ENCODE measurements around the gene SC5D.

Gene SC5D

GRCh38 chr11:121328967-121329679 is 36.6 kb downstream of the SC5D start:
- H3K36me3 ChIP-seq (ENCODE audit: insufficient read depth, low read length): no peaks in the 10 kb centered on the region
- no peaks in the 10 kb centered on the region for H3K79me2 ChIP-seq (ENCODE audit: control insufficient read depth, insufficient read depth, low read length, unreplicated experiment)
- no peak overlapping the region for H3K27ac ChIP-seq (ENCODE audit: low read depth, low read length)
- peaks cover 75% of the 10 kb centered on the region for H3K27me3 ChIP-seq (ENCODE audit: insufficient read depth, low read length)
- H3K4me3 ChIP-seq (ENCODE audit: low read depth, low read length): no peak overlapping the region
- H3K4me1 ChIP-seq (ENCODE audit: control insufficient read depth, insufficient read depth, low read length, unreplicated experiment): no peaks in the 10 kb centered on the region
- H2AFZ ChIP-seq (ENCODE audit: low read length, unreplicated experiment): no peak overlapping the region

GRCh38 chr11:121329781-121330395 is 37.3 kb downstream of the SC5D start:
- Histone ChIP-seq H3K79me2 (ENCODE audit: control insufficient read depth, insufficient read depth, low read length, unreplicated experiment) (no peaks in the 10 kb centered on the region), H3K4me3 (ENCODE audit: low read depth, low read length) (no peak overlapping the region), H2AFZ (ENCODE audit: low read length, unreplicated experiment) (no peak overlapping the region), H3K27me3 (ENCODE audit: insufficient read depth, low read length) (peaks cover 76% of the 10 kb centered on the region), H3K27ac (ENCODE audit: low read depth, low read length) (no peak overlapping the region), H3K4me1 (ENCODE audit: control insufficient read depth, insufficient read depth, low read length, unreplicated experiment) (no peaks in the 10 kb centered on the region), H3K36me3 (ENCODE audit: insufficient read depth, low read length) (no peaks in the 10 kb centered on the region)

GRCh38 chr11:121330614-121331435 is 38.3 kb downstream of the SC5D start:
- H3K36me3 ChIP-seq (ENCODE audit: insufficient read depth, low read length): no peaks in the 10 kb centered on the region
- no peaks in the 10 kb centered on the region for H3K4me1 ChIP-seq (ENCODE audit: control insufficient read depth, insufficient read depth, low read length, unreplicated experiment)
- no peak overlapping the region for H2AFZ ChIP-seq (ENCODE audit: low read length, unreplicated experiment)
- no peak overlapping the region for H3K27ac ChIP-seq (ENCODE audit: low read depth, low read length)
- no peaks in the 10 kb centered on the region for H3K79me2 ChIP-seq (ENCODE audit: control insufficient read depth, insufficient read depth, low read length, unreplicated experiment)
- H3K27me3 ChIP-seq (ENCODE audit: insufficient read depth, low read length): peaks cover 73% of the 10 kb centered on the region
- H3K4me3 ChIP-seq (ENCODE audit: low read depth, low read length): no peak overlapping the region

- Histone ChIP-seq H3K27ac (ENCODE audit: low read depth, low read length) (no peak overlapping the region), H2AFZ (ENCODE audit: low read length, unreplicated experiment) (no peak overlapping the region)
These were observed 42.6 kb downstream of the SC5D start for GRCh38 chr11:121334973-121335710.

GRCh38 chr11:121336279-121336937 is 43.8 kb downstream of the SC5D start:
- no peaks in the 10 kb centered on the region for H3K36me3 ChIP-seq (ENCODE audit: insufficient read depth, low read length)
- no peak overlapping the region for H3K27ac ChIP-seq (ENCODE audit: low read depth, low read length)
- H3K79me2 ChIP-seq (ENCODE audit: control insufficient read depth, insufficient read depth, low read length, unreplicated experiment): no peaks in the 10 kb centered on the region
- no peaks in the 10 kb centered on the region for H3K4me1 ChIP-seq (ENCODE audit: control insufficient read depth, insufficient read depth, low read length, unreplicated experiment)
- H3K27me3 ChIP-seq (ENCODE audit: insufficient read depth, low read length): peaks cover 84% of the 10 kb centered on the region
- H2AFZ ChIP-seq (ENCODE audit: low read length, unreplicated experiment): no peak overlapping the region
- no peak overlapping the region for H3K4me3 ChIP-seq (ENCODE audit: low read depth, low read length)

More at GRCh38 chr11:121334973-121335710, 42.6 kb downstream of the SC5D start:
- Histone ChIP-seq H3K4me3 (ENCODE audit: low read depth, low read length) (no peak overlapping the region), H3K79me2 (ENCODE audit: control insufficient read depth, insufficient read depth, low read length, unreplicated experiment) (no peaks in the 10 kb centered on the region), H3K36me3 (ENCODE audit: insufficient read depth, low read length) (no peaks in the 10 kb centered on the region), H3K4me1 (ENCODE audit: control insufficient read depth, insufficient read depth, low read length, unreplicated experiment) (no peaks in the 10 kb centered on the region), H3K27me3 (ENCODE audit: insufficient read depth, low read length) (peaks cover 87% of the 10 kb centered on the region)

GRCh38 chr11:121337078-121337477 is 44.5 kb downstream of the SC5D start:
- Histone ChIP-seq H3K27me3 (ENCODE audit: insufficient read depth, low read length) (peaks cover 79% of the 10 kb centered on the region), H2AFZ (ENCODE audit: low read length, unreplicated experiment) (no peak overlapping the region), H3K4me1 (ENCODE audit: control insufficient read depth, insufficient read depth, low read length, unreplicated experiment) (no peaks in the 10 kb centered on the region), H3K4me3 (ENCODE audit: low read depth, low read length) (no peak overlapping the region), H3K79me2 (ENCODE audit: control insufficient read depth, insufficient read depth, low read length, unreplicated experiment) (no peaks in the 10 kb centered on the region), H3K36me3 (ENCODE audit: insufficient read depth, low read length) (no peaks in the 10 kb centered on the region), H3K27ac (ENCODE audit: low read depth, low read length) (no peak overlapping the region)

GRCh38 chr11:121337740-121338272 is 45.2 kb downstream of the SC5D start:
- H3K4me1 ChIP-seq (ENCODE audit: control insufficient read depth, insufficient read depth, low read length, unreplicated experiment): no peaks in the 10 kb centered on the region
- H3K27me3 ChIP-seq (ENCODE audit: insufficient read depth, low read length): peaks cover 73% of the 10 kb centered on the region
- H2AFZ ChIP-seq (ENCODE audit: low read length, unreplicated experiment): no peak overlapping the region
- no peak overlapping the region for H3K4me3 ChIP-seq (ENCODE audit: low read depth, low read length)
- H3K79me2 ChIP-seq (ENCODE audit: control insufficient read depth, insufficient read depth, low read length, unreplicated experiment): no peaks in the 10 kb centered on the region
- H3K36me3 ChIP-seq (ENCODE audit: insufficient read depth, low read length): no peaks in the 10 kb centered on the region
- no peak overlapping the region for H3K27ac ChIP-seq (ENCODE audit: low read depth, low read length)

GRCh38 chr11:121338536-121338935 is 46.0 kb downstream of the SC5D start:
- peaks cover 66% of the 10 kb centered on the region for H3K27me3 ChIP-seq (ENCODE audit: insufficient read depth, low read length)
- no peaks in the 10 kb centered on the region for H3K36me3 ChIP-seq (ENCODE audit: insufficient read depth, low read length)
- no peaks in the 10 kb centered on the region for H3K4me1 ChIP-seq (ENCODE audit: control insufficient read depth, insufficient read depth, low read length, unreplicated experiment)
- H3K4me3 ChIP-seq (ENCODE audit: low read depth, low read length): no peak overlapping the region
- no peak overlapping the region for H2AFZ ChIP-seq (ENCODE audit: low read length, unreplicated experiment)
- H3K79me2 ChIP-seq (ENCODE audit: control insufficient read depth, insufficient read depth, low read length, unreplicated experiment): no peaks in the 10 kb centered on the region
- no peak overlapping the region for H3K27ac ChIP-seq (ENCODE audit: low read depth, low read length)

GRCh38 chr11:121340032-121340580 is 47.5 kb downstream of the SC5D start:
- H3K79me2 ChIP-seq (ENCODE audit: control insufficient read depth, insufficient read depth, low read length, unreplicated experiment): no peaks in the 10 kb centered on the region
- no peak overlapping the region for H3K27ac ChIP-seq (ENCODE audit: low read depth, low read length)
- no peaks in the 10 kb centered on the region for H3K36me3 ChIP-seq (ENCODE audit: insufficient read depth, low read length)
- H3K27me3 ChIP-seq (ENCODE audit: insufficient read depth, low read length): peaks cover 64% of the 10 kb centered on the region
- no peaks in the 10 kb centered on the region for H3K4me1 ChIP-seq (ENCODE audit: control insufficient read depth, insufficient read depth, low read length, unreplicated experiment)
- H2AFZ ChIP-seq (ENCODE audit: low read length, unreplicated experiment): no peak overlapping the region
- no peak overlapping the region for H3K4me3 ChIP-seq (ENCODE audit: low read depth, low read length)
